NCI-H526 treated with DMSO at 0.1 percent for 48 hours (cell line): ENCODE data around the gene SSBP1.
"Not testable (repeated sequence)": the region's sequence is repeated elsewhere in the genome, so short reads cannot be mapped to it uniquely, and the experiment has no call there.

ENCODE experiments used
- DNase-seq: peaks from one replicate; lab custom pipeline; 2025; lab: John Stamatoyannopoulos, UW

The SSBP1 gene

DNA sequence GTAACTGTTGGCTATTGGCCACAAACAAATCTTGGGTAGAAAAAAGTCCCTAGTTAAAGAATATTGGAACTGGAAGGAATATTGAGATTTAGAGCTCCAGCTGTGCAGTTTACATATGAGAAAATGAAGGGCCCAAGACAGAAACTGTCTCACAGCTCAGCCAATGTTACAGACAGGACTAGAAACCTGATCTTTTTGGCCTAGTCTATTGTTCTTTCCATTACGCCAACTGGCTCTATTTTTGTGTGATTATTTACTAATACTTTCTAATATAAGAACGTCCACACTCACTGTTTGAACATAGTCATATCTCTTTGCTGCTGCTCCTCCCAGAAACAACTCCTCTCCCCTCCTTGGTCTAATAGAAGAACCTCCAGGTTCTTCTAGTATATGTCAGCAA, 28.8 kb upstream of the SSBP1 start:
- DNase-seq: no peak

DNA sequence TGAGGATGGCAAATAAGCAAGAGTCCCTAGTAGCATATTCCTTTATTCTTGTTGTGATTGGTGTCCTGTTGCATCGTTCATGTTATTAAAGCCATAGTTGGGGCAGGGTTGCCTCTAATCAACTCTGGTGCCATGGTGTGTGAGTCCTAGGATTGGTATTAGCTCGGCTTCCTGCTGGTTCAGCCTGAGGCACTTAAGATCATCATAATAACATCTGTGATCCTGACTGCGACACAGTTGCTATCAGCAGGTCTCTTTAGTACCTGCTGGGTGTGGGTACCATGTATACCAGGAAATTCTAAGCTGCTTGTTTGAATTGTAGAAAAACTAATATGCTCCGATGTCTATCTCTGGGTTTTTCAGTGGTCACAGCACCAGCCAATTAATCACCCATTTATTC, 28.4 kb upstream of the SSBP1 start:
- DNase-seq: no peak

DNA sequence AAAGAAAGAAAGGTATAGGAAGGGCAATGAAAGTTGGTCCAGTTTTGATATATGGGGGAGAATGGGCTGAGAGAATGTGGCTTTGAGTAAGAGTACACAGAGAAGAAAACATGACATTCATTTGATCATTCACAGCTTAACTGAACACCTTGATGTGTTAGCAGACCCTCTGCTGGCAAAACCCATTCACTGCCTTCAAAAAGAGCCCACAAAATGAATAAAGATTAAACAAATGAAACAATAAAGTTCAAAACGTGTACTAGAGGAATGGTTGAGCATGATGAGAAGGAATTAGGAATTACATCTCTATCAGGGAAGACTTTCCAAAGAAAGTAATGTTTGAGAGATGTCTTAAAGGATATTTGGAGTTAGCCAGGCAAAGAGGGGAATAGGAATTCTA, 27.9 kb upstream of the SSBP1 start:
- DNase-seq: no peak

DNA sequence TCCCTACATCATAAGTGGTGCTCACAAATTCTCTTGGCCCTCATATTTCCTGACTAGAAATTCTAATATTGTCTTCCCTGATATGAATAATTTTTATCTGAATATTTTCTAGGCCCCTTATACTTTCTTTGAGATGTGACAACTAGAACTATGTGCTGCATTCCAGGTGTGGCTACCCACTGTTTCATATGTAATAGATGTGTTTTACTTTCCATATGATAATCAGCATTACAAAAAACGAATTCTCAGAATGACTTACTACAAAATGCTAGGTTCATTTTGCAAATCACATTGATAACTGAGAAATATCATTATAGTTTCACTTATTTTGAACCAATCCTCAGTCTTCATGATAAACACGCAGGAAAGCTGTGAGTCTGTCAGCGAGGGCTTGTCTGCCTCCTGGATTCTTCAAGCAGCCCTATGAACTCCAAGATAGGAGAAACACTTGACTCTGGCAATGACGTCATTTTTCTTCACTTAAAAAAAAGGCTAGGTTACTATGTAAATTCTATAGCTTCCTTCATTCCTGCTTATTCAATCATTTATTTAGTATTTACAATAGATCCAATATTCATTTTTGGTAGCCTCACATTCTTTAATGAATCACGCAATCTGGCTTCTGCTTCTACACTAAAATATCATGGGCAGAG, 25.4 kb upstream of the SSBP1 start:
- no peak for DNase-seq

DNA sequence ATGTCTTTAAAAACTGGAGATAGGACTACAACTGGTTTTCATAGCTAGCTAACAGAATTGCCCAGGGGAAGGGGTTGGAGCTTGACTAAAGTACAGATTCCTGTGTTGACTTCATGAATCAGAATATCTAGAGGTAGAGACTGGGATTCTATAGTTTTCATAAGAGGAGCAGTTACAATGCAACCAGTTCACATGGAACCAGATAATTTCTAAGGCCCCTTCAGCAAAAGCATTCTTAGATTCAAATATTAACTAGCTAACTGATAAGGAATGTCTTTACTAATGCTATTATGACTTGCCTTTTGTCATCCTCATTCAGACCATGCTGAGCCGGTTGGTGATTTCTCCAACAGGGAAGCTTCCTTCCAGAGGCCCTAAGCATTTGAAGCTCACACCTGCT, 24.3 kb upstream of the SSBP1 start:
- no peak for DNase-seq

DNA sequence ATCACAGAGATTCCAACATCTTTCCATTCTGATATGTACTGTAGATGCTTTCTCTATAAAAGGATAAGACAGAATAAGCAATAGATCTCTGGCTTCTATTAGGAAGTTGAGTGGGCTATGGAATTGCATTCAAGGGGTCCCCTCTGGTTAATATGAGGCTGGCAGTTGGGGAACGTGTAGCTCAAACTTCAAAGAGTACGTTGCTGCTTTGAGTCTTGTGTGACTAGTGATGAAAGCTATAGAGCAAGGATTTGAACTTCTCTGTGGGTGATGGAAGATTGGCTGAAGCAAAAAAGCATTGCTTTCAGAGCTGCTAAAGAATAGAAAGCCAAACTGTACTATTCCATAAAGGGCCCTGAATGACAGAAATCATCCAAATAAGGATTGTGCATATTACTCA, 23.6 kb upstream of the SSBP1 start:
- DNase-seq: no peak

DNA sequence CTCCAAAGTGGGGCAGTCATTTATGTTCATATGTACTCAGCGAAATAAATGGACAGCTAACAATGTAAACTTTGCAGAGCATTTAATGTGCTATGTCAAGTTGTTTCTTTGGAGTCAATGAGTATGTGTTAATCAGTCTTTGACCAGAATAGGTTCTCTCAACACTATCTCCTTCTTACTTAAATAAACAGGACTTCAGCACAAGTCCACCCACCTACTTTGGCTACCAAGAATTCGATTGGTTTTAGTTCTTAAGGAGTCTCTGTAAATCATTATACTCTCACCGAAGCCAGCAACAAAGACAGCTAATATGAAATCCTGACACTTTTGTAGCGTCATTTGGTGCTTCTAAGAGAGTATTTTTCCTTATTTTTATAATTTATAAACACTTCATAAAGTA, 23.1 kb upstream of the SSBP1 start:
- no peak for DNase-seq

DNA sequence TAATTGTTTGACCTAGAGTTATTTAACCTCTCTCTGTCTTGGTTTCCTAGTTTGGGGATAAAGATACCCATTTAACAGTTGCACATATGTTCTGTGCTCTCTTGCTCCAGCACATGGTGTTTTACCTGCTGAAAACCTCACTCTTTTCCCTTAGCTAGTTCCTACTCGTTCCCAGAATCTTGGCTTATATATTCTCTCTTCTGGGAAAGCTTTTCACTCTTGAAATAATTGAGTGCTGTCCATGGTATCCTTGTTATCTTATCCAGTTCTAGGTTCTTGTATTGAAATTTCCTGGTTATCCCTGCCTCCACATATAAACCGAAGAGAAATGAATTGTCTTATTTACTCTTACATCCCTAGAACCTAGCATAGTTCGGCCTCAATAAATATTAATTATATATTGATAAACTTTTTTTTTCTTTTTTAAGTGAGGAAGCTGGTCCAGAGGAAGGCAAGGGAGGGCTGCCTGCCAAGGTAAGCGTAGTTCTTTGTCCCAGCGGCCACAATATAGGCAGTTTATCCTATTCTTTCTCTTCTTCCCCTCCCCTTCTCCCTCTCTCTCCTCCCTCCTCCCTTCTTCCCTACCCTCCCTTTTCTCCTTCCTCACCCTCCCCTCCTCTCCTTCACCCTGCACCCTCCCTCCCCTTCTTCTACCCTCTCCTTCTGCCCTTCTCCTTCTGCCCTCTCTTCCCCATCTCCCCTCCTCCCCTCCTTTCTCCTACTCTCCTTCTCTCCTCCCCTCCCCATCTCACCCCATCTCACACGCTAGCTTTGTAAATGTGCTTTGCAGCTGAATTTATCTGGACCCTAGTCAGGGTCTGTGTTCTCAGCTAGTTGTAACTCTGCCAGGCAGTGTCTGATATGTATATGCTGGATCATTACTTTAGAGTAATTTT, 22.1 kb upstream of the SSBP1 start:
- DNase-seq: no peak

DNA sequence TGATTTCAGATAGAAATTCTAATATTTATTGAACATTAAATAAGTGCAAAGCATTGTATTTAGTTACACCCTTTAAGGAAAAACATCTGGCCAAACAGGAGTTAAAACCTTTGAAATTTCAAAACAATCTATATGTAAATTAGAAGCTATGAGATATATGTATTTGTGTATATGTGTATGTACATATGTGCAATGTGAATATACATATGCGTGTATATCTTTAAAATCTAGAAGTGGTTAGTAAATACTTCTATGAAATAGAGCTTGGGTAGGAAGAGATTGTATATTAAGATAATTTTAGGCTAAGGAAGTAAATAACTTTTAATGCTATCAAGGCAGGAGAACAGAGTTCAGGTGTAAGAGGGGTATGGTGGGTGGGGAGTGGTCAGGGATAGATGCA, 20.7 kb upstream of the SSBP1 start:
- DNase-seq: peak; percentile 64

DNA sequence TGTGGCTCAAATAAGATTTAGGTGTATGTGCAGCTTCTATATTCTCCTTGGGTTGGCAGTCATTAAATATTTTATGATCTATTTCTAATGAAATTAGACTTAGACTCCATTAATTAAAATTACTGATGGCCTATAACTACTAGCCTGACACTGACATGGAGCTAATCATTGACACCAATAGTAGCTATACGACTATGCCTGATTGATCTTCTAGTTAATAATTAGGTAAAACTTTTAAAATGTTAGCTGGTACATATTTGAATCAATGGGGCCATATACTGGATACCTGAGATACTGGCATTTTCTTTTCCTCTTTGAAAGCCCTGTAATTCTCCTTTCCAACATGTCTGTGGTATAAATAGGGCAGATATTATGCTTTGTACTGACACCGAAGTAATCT, 15.6 kb upstream of the SSBP1 start:
- DNase-seq: no peak

DNA sequence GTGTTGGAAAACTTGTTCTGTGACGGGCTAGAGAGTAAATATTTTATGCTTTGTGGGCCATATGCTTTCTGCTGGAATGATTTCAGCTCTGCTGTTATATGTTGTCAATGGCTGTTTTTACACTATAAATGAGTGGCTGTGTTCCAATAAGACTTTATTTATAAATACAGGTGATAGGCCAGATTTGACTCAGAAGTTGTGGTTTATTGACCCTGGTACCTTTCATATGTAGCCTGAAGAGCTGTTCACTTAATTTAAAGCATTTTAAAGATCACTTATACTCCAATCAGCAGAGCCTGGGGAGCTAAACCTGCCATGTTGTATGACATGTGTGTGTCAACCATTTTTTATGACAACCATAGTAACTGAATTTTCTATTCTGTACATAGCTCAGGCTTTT, 9.1 kb upstream of the SSBP1 start:
- DNase-seq: no peak

DNA sequence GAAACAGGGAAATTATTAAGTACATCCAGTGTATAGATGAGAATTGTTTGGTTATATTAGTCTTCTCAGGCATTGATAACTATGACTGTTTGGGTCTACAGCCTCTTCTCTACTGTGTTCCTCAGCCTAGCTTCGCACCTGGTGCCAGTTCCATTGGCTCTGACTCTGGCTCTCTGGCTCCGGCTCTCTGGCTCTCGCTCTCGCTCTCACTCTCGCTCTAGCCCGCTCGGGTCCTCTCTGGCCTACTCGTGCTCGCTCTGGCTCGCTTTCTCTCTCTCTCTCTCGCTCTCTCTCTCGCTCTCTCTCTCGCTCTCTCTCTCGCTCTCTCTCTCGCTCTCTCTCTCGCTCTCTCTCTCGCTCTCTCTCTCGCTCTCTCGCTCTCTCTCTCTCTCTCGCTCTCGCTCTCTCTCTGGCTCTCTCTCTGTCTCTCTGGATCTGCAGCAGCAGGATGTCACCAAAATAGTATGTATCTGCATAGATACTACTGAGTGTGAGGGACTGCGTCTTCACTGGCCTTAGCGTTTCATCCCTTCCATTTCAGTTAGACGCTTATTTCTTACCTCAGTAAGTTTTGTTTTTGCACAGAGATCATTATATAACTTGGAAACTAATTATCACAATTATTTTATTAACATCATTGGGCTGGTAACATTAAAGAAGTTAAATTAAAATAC, 6.5 kb upstream of the SSBP1 start:
- no peak for DNase-seq

DNA sequence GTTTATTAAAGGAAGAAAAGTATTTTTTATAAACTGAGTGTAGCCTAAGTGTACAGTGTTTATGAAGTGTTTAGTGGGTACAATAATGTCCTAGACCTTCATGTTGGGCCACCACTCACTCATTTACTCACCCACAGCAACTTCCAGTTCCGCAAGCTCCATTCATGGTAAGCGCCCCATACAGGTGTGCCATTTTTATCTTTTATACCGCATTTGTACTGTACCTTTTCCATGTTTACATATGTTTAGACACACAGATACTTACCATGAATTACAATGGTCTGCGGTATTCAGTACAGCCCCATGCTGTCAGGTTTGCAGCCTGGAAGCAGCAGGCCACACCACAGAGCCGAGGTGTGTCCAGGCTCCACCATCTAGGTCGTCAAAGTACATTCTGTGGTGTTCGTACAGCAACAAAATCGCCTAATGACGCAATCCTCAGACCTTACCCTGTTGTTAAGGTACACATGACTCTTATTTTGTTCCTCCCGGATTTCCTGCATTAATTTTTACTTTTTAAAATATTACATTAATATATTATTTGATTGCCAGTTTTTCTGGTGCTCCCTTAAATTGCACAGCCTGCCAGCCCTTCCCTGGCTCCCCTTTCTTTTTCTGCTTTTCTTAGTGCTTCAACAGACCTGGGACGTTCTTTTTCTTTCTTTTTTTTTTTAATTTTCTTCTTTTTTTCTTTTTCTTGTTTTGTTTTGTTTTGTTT, 881 bp upstream of the SSBP1 start:
- no peak for DNase-seq

DNA sequence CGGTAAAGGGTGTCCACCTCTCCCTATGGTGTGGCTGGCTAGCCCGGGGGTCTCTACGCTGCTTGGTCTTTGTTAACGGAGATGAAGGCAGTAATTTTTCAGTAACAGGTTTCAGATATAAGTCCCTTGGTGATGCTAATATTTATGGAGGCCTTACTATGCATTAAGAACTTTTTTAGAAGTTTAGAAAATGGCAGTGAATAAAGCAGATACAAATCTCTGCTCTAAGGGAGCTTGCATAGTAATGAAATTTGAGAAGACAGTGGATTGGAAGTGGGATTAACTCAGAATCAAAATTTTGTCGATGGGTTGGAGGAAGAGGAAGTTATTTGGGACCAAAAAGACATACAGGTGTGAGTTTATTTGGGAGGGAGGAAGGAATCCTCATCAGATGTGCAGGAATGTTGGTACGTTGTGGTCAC, 445 bp downstream of the SSBP1 start:
- DNase-seq: no peak

DNA sequence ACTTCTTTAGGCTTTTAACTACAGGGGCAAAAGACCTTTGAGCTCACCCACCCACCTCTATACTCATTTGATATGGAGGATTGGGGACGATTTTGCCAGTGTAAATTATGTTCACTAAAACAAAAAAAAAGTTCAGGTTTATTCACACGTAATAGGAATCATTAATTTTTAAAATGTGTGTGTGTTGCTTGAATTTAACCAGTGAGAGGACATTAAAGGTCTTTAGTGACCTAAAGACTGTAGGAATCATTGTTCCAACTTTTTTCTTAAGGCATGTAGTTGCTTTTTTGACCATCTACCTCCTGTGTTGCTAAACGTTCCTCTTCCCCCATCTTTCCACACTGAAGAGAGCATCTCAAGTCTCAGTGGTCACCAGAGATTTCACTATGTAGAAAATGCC, 1.1 kb downstream of the SSBP1 start:
- DNase-seq: no peak

DNA sequence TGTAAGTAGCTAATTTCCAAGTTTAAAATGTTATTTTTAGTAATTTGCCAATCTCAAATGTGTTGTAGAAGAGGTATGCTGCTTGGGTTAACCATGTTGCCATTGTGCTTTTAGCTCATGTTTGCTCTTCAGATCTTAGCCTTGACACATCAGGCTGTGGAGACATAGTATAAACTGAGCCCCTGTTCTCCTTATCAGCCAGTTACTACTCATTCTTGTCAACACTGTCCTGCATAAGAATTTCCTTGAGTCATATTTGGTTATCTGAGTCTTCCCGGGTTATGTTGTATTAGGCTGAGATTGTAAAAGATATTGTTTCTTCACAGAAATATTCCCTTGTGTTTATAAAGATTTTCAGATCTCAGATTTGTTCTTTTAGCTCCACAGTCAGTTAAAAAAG, 4.1 kb downstream of the SSBP1 start:
- DNase-seq: no peak

DNA sequence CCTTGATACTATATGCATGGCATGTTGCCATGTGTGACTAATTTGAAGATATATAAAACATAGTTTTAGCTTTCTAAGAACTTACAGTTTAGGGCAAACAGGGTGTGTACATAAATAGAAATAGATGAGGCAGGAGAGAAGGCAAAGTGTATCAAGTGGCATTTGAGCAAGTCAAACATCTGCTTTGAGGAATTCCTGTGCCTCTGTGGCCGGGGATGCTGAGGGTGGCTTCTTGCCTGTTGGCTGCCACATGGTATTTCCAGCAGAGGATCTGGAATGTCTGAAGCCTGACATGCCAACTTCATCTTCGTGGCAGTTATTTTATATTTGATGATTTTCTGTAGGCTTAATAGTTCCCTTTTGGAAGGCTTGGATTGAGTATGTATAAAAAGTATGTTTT, 6.0 kb downstream of the SSBP1 start:
- DNase-seq: no peak

DNA sequence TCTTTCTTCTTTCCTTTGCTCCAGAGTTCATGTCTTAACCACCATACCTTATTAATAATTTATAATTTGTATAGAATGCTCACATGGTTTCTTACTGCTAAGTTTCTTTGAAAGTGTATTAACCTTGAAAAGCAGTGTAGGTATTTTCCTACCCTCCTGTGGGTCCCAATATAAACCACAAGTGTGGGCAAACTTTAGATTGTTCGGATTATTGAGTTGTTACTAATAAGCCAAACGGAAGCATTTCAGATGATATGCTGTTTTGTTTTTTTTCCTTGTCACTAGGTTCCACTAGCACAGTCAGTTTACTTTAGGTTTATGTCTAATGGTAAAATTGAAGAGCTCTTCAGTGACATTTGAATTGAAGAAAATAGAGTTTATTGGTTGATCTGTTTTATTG, 10.2 kb downstream of the SSBP1 start:
- DNase-seq: no peak

DNA sequence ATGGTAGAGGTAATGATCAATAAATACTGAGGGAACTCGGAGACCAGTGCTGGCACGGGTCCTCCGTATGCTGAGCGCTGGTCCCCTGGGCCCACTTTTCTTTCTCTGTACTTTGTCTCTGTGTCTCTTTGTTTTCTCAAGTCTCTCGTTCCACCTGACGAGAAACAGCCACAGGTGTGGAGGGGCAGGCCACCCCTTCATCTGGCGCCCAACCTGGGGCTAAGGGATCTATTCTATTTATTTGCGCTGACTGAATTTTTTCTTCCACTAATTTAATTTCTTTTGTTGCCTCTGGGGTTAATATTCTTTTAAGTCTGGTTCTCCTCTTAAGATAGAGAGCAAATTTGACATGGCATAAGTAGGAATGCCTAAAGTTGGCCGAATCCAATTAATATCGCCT, 13.7 kb downstream of the SSBP1 start:
- not testable (repeated sequence) for DNase-seq

DNA sequence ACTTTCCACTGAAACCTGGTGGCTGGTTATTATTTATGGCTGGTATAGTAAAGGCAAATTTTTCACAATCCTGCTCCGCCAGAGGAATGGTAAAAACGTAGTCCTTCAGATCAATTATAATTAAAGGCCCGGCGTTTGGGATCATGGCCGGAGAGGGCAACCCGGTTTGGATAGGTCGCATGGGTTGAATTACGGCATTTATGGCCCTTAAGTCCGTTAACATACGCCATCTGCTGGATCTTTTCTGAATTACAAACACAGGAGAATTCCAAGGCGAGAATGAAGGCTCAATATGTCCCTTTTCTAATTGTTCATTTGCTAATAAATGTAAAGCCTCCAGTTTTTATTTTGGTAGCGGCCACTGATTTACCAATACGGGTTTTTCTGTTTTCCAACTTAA, 14.5 kb downstream of the SSBP1 start:
- no peak for DNase-seq

DNA sequence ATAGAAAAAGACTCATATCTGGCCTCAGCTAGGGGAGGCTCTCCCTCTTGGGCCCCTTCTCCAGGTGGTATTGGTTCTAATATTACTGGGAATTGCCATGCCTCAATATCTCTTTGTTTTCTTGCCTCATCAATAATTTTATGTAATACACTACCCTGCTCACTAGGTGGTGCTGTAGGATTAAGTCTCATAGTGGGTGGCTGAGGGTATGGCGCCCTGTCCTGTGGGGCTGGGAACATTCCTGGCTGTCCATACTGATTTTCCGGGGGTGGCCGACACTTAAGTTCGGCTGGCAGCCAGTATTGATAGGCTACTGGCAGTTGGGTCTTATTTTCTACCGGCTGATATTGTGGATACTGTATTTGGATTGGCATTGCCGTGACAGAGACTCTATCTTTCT, 16.8 kb downstream of the SSBP1 start:
- no peak for DNase-seq

DNA sequence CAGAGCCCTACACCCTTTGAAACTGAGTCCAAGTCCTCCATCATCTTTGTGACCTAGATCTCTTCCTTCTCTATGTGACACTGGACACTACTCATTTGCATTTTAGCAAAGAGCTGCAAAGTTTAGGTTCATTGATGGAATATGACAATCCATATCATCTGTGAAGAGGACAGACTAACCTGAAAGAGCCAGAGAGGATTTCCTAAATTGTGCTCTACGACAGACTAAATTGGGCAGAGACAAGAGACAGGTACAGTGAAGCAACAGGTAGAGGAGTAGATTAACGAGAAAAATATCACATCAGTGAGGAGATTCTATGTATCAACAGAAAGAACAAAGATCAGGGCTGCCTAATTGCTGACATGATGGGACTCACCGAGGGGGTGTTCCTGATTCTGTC, 25.6 kb downstream of the SSBP1 start, which contains the start of gene TAS2R3:
TAS2R3 (plus strand) TSS at position 301 of the 400 bp plus-strand sequence; CDS start at position 363, 62 bp downstream.
- DNase-seq: no peak
